Activated CD8-positive, alpha-beta memory T cell treated with anti-CD3 and anti-CD28 coated beads, Interleukin-2, amount 50 U/mL, for 24 hours (primary cell): ENCODE results near the gene HECW1.
"Not testable (repeated sequence)": the region's sequence is repeated elsewhere in the genome, so short reads cannot be mapped to it uniquely, and the experiment has no call there.

Source experiments
- DNase-seq: peaks from one replicate; pipeline ENCODE4 v3.0.0-alpha.2; 2020; ENCODE audit errors: extremely low read depth

Gene HECW1

GRCh38 chr7:43112459-43112940 lies at the start of gene HECW1:
Gene HECW1, plus strand, starts transcription at chr7:43112647. Its CDS starts 131,259 bp downstream, at chr7:43243906.
- no peak for DNase-seq

DNA sequence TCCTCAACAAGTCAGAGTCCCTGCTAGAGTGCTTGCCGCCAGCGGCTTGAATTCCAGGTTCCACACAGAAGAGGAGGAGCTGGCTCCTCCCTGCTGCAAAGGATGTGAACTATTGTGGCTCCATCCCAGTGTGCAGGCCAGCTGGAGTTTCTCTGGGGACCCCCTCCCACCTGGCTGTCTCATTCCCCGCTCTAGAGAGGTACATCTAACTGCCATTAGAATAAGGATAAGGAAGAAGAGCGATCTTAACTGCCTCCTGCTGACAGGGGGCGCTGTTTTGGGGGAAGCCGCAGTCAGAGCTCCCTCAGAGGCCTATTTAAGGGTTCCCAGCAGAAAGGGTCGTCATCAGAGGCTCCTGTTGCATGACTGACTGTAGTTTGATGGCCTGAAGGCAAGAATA lies 40.8 kb upstream of the HECW1 start:
- peak; percentile 1 for DNase-seq

GRCh38 chr7:43072530-43072929 lies 39.9 kb upstream of the HECW1 start:
- DNase-seq, result no peak

GRCh38 chr7:43073811-43074210 lies 38.6 kb upstream of the HECW1 start:
- not testable (repeated sequence) for DNase-seq

GRCh38 chr7:43076189-43076605 lies 36.2 kb upstream of the HECW1 start:
- DNase-seq, result no peak

DNA sequence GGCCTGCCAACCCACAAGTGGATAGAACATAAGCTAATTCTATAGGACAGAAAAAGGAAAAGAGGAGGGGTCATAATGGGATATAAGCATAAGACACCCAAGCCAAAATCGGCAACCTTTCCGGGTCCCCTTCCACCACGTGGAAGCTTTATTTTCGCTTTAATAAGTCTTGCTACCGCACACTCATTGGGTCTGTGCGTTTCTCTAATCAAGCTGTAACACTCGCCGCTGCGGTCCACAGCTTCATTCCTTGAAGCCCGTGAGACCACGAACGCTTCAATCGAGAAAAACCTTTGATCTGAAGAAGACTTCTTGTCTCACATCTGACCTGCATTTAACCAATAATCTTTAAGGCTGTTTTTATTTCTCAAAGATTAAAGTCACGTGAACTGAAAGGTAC lies 35.8 kb upstream of the HECW1 start:
- no peak for DNase-seq

DNA sequence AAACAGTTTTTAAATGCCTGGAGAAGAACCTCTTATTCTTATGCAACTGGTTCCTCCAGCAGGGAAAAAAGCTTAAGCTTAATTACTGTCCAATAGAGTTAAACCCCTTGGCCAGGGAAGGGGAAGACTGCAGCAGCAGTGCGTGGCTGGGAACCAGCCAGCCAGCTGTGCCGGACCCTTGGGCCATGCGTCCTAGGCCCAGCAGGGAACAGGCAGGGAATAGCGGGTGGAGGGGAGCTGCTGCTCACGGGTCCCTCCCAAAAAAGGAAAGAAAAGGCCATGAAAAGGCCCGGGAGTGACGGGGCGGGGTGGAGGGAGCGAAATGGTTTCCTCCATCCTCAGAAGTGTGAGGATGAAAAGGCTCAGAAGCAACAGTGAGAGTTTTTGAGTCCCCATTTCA lies 35.2 kb upstream of the HECW1 start:
- DNase-seq, result no peak

- no peak for DNase-seq
Measured at GRCh38 chr7:43077732-43078391, 34.6 kb upstream of the HECW1 start.

DNA sequence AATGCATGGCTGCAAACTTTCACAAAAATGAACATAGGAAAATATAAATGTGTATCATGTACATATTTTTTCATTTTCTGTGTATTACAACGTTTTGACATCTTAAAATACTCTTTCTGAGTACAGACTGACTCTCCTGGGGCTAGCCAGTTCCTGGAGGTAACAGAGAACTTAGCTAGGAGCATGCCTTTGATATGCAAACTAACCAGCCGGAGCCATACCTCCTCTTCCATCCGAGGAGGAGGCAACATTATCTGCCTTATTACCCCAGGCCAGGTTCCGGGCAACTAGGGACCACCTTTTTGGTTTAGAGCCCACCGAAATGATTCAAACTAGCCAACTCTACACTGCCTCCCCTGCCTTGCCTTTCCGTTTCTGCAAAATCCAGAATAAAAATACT lies 33.7 kb upstream of the HECW1 start:
- no peak for DNase-seq

GRCh38 chr7:43081603-43082002 lies 30.8 kb upstream of the HECW1 start:
- no peak for DNase-seq

DNA sequence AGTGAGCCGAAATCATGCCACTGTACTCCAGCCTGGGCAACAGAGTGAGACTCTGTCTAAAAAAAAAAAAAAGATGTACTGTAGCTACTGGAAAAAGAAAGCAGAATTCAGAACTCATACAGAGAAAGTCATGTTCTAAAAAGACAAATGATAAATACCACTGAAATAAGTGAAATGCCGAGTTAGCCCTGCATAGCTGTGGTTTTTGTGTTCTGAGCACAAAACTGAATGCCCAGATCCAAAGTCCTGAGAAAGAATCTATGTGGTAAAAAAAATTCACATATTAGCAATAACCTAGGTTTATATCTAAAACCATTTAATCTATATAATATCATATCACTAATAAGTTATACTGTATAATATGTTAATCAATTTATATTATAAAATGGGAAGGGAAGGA lies 29.3 kb upstream of the HECW1 start:
- DNase-seq, result no peak

- no peak for DNase-seq
Measured at GRCh38 chr7:43085017-43085416, 27.4 kb upstream of the HECW1 start.

GRCh38 chr7:43085992-43086391 lies 26.5 kb upstream of the HECW1 start:
- DNase-seq, result no peak

DNA sequence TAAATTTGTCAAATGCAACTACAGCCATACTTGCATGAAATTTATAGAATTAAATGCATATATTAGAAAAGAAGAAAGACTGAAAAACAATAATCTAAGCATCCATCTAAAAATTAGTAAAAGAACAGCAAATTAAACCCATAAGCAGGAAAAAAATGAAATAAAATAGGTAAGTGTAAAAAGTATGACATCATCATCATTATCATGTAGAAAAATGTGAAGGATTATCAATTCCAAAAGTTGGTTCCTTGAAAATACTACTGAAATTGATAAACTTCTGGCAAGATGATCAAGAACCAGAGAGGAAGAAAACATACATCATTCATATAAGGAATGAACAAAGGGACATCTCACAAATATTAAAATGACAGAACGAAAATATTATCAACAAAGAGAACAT lies 19.6 kb upstream of the HECW1 start:
- no peak for DNase-seq

DNA sequence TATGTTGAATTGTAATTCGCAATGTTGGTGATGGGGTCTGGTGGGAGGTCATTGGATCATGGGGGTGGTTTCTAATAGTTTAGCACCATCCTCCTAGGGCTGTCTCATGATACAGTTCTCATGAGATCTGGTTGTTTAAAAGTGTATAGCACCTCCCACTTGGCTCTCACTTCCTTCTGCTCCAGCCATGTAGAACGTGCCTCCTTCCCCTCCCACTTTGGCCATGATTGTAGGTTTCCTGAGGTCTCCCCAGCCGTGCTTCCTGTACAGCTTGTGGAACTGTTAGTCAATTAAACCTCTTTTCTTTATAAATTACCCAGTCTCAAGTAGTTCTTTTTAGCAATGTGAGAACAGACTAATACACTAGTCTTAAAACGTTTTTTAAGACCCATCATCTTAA lies 15.6 kb upstream of the HECW1 start:
- DNase-seq, result no peak

DNA sequence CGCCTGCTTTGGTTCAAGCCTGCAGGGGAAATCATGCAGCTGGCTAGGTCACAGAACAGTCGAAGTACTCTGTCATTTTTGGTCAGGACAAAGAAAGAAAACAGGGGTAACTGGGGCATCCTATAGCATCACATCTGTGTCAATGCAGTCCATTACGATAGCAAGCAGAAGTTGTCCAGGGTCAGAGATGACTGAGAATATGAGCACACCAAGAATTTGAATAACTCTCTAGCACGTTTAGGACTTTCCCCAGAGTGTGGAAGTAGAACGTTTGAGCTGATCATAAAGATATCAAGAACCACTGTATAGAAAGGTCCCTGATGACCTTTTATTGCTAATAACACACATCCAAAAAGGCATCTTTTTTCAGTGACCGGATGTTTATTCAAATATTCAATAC lies 12.7 kb upstream of the HECW1 start:
- no peak for DNase-seq

GRCh38 chr7:43104874-43105520 lies 7.5 kb upstream of the HECW1 start:
- no peak for DNase-seq

GRCh38 chr7:43105521-43106120 lies 6.8 kb upstream of the HECW1 start:
- no peak for DNase-seq

GRCh38 chr7:43108255-43109011 lies 4.0 kb upstream of the HECW1 start:
- DNase-seq, result no peak

DNA sequence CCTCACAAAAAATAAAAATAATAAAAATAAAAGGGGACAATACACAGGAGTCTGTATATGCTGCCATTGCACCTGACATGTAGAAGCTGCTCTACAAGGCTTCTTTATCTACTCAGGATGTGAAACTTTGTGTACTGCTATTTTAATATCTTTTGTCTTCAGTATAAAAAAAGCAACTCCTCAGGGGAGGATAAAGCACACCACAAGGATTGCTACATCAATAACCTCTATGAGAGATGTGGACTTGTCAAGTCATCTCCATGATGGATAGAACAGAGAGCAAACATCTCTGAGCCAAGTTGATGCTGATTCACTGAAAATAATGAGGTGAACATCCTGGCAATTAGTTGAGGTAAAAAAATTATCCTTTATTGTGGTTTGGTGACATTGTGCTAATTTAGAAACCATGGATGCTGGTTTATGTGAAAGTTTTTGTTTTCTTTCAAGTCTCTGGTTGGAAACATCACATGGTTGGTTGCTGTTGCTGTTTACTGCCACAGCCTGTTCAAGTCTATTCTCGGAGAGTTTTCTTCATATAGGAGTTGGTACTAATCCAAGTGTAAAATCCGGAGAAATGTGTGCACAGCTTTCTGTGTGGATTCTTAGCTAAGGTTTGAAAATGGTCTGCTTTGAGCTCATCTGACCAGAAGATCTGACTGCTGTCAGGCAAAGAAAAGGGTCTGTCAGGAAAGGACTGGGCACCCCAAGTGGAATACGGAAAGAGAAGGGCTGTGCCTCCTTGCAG lies 1.5 kb upstream of the HECW1 start:
- no peak for DNase-seq

GRCh38 chr7:43111630-43112458 lies 603 bp upstream of the HECW1 start:
- no peak for DNase-seq
